ENCODE data around the gene NDFIP2.
"Not testable (repeated sequence)": the region's sequence is repeated elsewhere in the genome, so short reads cannot be mapped to it uniquely, and the experiment has no call there.

NDFIP2 gene

DNA sequence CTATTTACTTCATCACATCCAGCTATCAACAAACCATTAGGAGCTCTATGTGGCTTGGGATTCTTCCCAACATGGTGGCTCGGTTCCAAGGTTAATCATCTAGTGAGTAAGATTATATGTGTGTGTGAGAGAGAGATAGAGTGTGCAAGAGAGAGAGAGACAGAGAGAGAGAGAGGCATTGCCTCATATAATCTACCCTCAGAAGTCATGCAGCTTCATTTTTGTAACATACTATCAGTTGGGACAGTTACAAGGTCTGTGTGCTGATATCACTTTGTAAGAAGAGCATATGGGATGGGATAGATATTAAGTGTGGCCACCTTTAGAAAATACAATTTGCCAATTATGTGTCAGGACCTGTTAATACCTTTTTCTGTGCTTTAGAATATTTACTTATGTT is 104.1 kb downstream of the NDFIP2 start:
- DNase-seq (ENCODE audit: extremely low spot score) = no peak
- POLR2A ChIA-PET = no interaction called here
- TF ChIP-seq ELF4 (IDR thresholded peaks at IDR 0.05) = no peak
- CTCF ChIA-PET = interaction anchor here (1.2 kb wide), 1 partner anchor 9 kb away, joined by 3 read pairs; no protein-coding TSS in a partner anchor

DNA sequence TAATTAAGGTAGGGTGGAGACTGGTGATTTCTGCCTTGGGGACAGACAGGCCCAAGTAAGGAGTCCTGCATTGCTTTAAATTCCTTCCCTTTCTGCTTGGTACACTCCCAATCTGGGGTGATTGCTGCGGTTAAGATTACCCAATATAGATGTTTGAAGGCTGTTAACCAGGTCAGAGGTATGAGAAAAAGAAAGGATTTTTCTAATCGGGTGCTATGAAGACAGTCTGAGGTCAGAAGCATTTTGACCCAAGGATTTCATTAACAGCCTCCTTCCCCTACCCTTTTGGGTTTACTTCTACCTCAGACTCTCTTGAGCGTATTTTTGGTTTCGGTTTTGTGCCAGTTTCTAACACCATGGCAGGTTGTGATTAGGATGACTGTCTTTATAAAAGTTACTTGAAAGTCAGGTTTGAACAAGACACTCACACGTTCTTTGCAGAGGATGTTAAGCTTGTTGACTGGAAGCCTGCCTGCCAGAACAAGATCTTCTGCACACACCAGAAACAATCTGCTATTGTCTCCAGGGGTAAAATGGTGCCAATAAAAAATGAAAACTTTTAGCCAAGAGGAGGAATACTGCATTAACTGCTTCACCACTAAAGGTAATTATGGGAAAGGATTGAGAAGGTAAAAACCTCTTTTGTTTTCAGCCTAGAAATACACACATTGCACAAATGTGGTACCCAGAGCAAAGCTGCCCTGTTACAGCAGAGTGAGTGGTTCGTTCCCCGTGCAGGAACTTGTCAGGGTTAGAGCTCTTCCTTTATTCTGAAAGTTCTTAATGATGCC is 108.8 kb downstream of the NDFIP2 start:
- no peak for TF ChIP-seq FOXK2 (IDR thresholded peaks at IDR 0.05)
- TF ChIP-seq BHLHE40 (IDR thresholded peaks at IDR 0.05; ENCODE audit: borderline replicate concordance) = no peak
- TF ChIP-seq ELF4 (IDR thresholded peaks at IDR 0.05) = no peak
- TF ChIP-seq SUZ12 (IDR thresholded peaks at IDR 0.05) = no peak
- no peak for TF ChIP-seq LEF1 (IDR thresholded peaks at IDR 0.05; ENCODE audit: borderline replicate concordance)
- TF ChIP-seq FOXA1 (IDR thresholded peaks at IDR 0.05) = no peak
- no peak for TF ChIP-seq ZNF384 (IDR thresholded peaks at IDR 0.05)
- TF ChIP-seq L3MBTL2 (conservative IDR thresholded peaks at IDR 0.05) = no peak
- no peak for TF ChIP-seq ARNT (IDR thresholded peaks at IDR 0.05)
- TF ChIP-seq CTBP1 (IDR thresholded peaks at IDR 0.05; ENCODE audit: borderline replicate concordance) = no peak
- no peak for TF ChIP-seq SP1 (IDR thresholded peaks at IDR 0.05)
- TF ChIP-seq TARDBP (IDR thresholded peaks at IDR 0.05) = no peak
- no peak for TF ChIP-seq NFRKB (IDR thresholded peaks at IDR 0.05)
- no peak for TF ChIP-seq HDGF (IDR thresholded peaks at IDR 0.05; ENCODE audit: borderline replicate concordance)
- TF ChIP-seq FOXM1 (IDR thresholded peaks at IDR 0.05; ENCODE audit: borderline replicate concordance) = no peak
- TF ChIP-seq, protein P1, sequence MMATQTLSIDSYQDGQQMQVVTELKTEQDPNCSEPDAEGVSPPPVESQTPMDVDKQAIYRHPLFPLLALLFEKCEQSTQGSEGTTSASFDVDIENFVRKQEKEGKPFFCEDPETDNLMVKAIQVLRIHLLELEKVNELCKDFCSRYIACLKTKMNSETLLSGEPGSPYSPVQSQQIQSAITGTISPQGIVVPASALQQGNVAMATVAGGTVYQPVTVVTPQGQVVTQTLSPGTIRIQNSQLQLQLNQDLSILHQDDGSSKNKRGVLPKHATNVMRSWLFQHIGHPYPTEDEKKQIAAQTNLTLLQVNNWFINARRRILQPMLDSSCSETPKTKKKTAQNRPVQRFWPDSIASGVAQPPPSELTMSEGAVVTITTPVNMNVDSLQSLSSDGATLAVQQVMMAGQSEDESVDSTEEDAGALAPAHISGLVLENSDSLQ (IDR thresholded peaks at IDR 0.05) = no peak
- CTCF ChIA-PET = no interaction called here
- no peak for DNase-seq (ENCODE audit: extremely low spot score)
- POLR2A ChIA-PET = no interaction called here

DNA sequence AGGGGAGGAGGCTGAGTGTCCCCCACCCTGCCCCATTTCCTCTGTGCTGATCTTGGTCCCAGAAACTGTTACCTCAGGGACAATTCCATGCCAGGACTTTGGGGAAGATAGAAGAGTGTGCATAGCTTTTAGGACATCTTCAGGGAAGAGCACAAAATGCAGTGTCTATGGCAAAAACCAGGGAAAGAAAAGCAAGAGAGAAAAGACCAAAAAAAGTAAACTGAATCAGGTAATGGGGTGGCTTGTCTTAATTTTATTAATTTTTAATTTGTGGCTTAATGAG is 109.4 kb downstream of the NDFIP2 start:
- TF ChIP-seq, protein P1 (IDR thresholded peaks at IDR 0.05) = no peak
- TF ChIP-seq FOXM1 (IDR thresholded peaks at IDR 0.05; ENCODE audit: borderline replicate concordance) = no peak
- no peak for TF ChIP-seq CTBP1 (IDR thresholded peaks at IDR 0.05; ENCODE audit: borderline replicate concordance)
- TF ChIP-seq NFRKB (IDR thresholded peaks at IDR 0.05) = no peak
- TF ChIP-seq ARNT (IDR thresholded peaks at IDR 0.05) = no peak
- no peak for TF ChIP-seq TARDBP (IDR thresholded peaks at IDR 0.05)
- TF ChIP-seq SUZ12 (IDR thresholded peaks at IDR 0.05) = no peak
- TF ChIP-seq ELF4 (IDR thresholded peaks at IDR 0.05) = no peak
- no peak for TF ChIP-seq FOXK2 (IDR thresholded peaks at IDR 0.05)
- no peak for TF ChIP-seq HDGF (IDR thresholded peaks at IDR 0.05; ENCODE audit: borderline replicate concordance)
- no peak for TF ChIP-seq L3MBTL2 (conservative IDR thresholded peaks at IDR 0.05)
- TF ChIP-seq SP1 (IDR thresholded peaks at IDR 0.05) = no peak
- no peak for TF ChIP-seq LEF1 (IDR thresholded peaks at IDR 0.05; ENCODE audit: borderline replicate concordance)
- no peak for TF ChIP-seq BHLHE40 (IDR thresholded peaks at IDR 0.05; ENCODE audit: borderline replicate concordance)
- no peak for TF ChIP-seq ZNF384 (IDR thresholded peaks at IDR 0.05)
- no peak for TF ChIP-seq FOXA1 (IDR thresholded peaks at IDR 0.05)
- ChIA-PET POLR2A (no interaction called here), CTCF (no interaction called here)
- DNase-seq (ENCODE audit: extremely low spot score) = no peak

DNA sequence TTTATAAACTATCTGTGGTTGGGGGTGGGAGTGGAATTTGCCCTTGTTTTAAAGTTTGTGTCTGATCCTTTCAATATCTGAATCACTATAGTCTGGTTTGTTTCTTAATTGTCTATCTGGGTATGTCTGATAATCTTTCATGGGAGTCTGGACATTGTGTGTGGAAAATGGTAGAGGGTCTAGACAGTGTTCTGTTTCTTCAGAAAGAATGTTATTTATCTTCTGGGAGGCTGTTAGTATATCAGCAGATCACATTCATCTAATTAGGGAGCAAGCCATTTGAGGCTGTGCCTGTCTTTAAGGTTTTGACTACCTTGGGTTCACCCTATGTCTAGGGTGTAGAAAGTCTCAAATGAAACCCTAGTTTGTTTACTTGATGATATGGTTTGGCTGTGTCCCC is 110.5 kb downstream of the NDFIP2 start:
- TF ChIP-seq ZNF384 (IDR thresholded peaks at IDR 0.05) = no peak
- no peak for TF ChIP-seq BHLHE40 (IDR thresholded peaks at IDR 0.05; ENCODE audit: borderline replicate concordance)
- TF ChIP-seq LEF1 (IDR thresholded peaks at IDR 0.05; ENCODE audit: borderline replicate concordance) = no peak
- no peak for TF ChIP-seq FOXK2 (IDR thresholded peaks at IDR 0.05)
- TF ChIP-seq, protein P1 (IDR thresholded peaks at IDR 0.05) = no peak
- TF ChIP-seq FOXM1 (IDR thresholded peaks at IDR 0.05; ENCODE audit: borderline replicate concordance) = no peak
- no peak for TF ChIP-seq CTBP1 (IDR thresholded peaks at IDR 0.05; ENCODE audit: borderline replicate concordance)
- no peak for TF ChIP-seq SP1 (IDR thresholded peaks at IDR 0.05)
- TF ChIP-seq ARNT (IDR thresholded peaks at IDR 0.05) = no peak
- DNase-seq (ENCODE audit: extremely low spot score) = no peak
- POLR2A ChIA-PET = no interaction called here
- CTCF ChIA-PET = no interaction called here

DNA sequence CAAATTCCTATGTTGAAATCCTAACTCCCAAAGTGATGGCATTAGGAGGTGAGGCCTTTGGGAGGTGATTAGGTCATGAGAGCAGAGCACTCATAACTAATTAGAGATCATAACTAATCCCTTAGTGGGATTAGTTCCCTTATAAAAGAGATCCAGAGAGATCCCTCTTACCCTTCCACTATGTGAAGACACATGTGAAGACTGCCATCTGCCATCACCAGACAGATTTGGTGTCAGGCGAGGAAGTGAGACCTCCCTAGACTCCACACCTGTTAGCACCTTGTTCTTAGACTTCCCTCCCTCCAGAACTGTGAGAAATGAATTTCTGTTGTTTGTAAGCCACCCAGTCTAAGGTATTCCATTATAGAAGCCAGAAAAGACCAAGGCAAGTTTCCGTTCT is 112.2 kb downstream of the NDFIP2 start:
- POLR2A ChIA-PET = no interaction called here
- no peak for DNase-seq (ENCODE audit: extremely low spot score)
- TF ChIP-seq FOXM1 (IDR thresholded peaks at IDR 0.05; ENCODE audit: borderline replicate concordance) (no peak), ARNT (IDR thresholded peaks at IDR 0.05) (no peak)
- CTCF ChIA-PET = no interaction called here

DNA sequence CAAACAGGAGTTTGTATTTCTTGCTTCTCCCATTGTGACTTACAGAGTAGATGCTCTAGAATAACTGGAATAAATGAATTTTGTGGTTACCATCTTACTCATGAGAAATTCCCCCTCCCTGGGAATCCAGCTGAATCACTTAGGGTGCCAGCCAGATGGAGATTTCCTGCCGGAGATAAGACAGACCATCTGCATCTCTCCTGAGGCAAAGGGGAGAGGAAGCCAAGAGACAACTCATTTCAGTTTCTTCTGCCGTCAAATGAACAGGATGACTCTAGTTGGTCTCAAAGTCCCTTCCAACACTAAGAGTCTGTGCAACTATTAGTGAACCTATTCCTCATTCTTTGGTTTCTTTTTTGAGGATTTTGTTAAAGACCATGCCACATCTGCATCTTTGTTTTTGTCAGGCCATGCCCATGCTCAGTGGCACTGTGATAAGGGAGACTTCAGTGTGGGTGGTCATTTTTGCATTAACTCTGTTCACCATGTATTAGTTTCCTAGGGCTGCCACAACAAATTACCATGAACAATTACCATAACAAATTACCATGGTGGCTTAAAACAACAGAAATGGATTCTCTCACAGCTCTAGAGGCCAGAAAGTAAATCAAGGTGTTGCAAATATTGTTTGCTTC is 112.8 kb downstream of the NDFIP2 start:
- no peak for DNase-seq (ENCODE audit: extremely low spot score)

DNA sequence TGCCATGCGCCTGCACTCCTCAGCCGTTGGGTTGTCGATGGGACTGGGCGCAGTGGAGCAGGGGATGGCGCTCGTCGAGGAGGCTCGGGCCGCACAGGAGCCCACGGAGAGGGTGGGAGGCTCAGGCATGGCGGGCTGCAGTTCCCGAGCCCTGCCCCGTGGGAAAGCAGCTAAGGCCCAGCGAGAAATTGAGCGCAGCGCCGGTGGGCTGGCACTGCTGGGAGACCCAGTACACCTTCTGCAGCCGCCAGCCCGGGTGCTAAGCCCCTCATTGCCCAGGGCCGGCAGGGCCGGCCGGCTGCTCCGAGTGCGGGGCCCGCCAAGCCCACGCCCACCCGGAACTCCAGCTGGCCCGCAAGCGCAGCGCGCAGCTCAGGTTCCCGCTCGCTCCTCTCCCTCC is 119.2 kb downstream of the NDFIP2 start:
- DNase-seq (ENCODE audit: extremely low spot score); POLR2A ChIA-PET; CTCF ChIA-PET: not testable (repeated sequence)

More for the DNA sequence above, 112.8 kb downstream of the NDFIP2 start:
- POLR2A ChIA-PET = no interaction called here
- CTCF ChIA-PET = interaction anchor here (1.2 kb wide), 1 partner anchor 9 kb away, joined by 3 read pairs; no protein-coding TSS in a partner anchor
- TF ChIP-seq HDGF (IDR thresholded peaks at IDR 0.05; ENCODE audit: borderline replicate concordance) = no peak
- TF ChIP-seq FOXM1 (IDR thresholded peaks at IDR 0.05; ENCODE audit: borderline replicate concordance) = no peak
- no peak for TF ChIP-seq FOXA1 (IDR thresholded peaks at IDR 0.05)
- no peak for TF ChIP-seq LEF1 (IDR thresholded peaks at IDR 0.05; ENCODE audit: borderline replicate concordance)
- TF ChIP-seq, protein P1 (IDR thresholded peaks at IDR 0.05) = no peak
- TF ChIP-seq FOXK2 (IDR thresholded peaks at IDR 0.05) = no peak
- no peak for TF ChIP-seq L3MBTL2 (conservative IDR thresholded peaks at IDR 0.05)
- TF ChIP-seq SUZ12 (IDR thresholded peaks at IDR 0.05) = no peak
- TF ChIP-seq SP1 (IDR thresholded peaks at IDR 0.05) = no peak
- no peak for TF ChIP-seq CTBP1 (IDR thresholded peaks at IDR 0.05; ENCODE audit: borderline replicate concordance)
- TF ChIP-seq TARDBP (IDR thresholded peaks at IDR 0.05) = no peak
- no peak for TF ChIP-seq ZNF384 (IDR thresholded peaks at IDR 0.05)
- no peak for TF ChIP-seq ELF4 (IDR thresholded peaks at IDR 0.05)
- no peak for TF ChIP-seq BHLHE40 (IDR thresholded peaks at IDR 0.05; ENCODE audit: borderline replicate concordance)
- no peak for TF ChIP-seq ARNT (IDR thresholded peaks at IDR 0.05)
- TF ChIP-seq NFRKB (IDR thresholded peaks at IDR 0.05) = no peak

Data from HEK293T (cell line).